Measurements from ENCODE around the gene ATG16L2.

The ATG16L2 gene

GRCh38 chr11:72773291-72773690 lies 40.9 kb upstream of the ATG16L2 start:
- no peaks in the 10 kb centered on the region for H3K9me3 ChIP-seq (ENCODE audit: low read length)
- no peak overlapping the region for H2AFZ ChIP-seq (ENCODE audit: low read length)
- H3K4me2 ChIP-seq (ENCODE audit: low read length): no peak overlapping the region
- H3K9ac ChIP-seq (ENCODE audit: low read length): no peak overlapping the region
- H3K27me3 ChIP-seq (ENCODE audit: insufficient read depth, low read length): 0 out of 2 replicates have a peak, but pooled peaks cover 2% of the 10 kb centered on the region
- TF ChIP-seq, protein P1, sequence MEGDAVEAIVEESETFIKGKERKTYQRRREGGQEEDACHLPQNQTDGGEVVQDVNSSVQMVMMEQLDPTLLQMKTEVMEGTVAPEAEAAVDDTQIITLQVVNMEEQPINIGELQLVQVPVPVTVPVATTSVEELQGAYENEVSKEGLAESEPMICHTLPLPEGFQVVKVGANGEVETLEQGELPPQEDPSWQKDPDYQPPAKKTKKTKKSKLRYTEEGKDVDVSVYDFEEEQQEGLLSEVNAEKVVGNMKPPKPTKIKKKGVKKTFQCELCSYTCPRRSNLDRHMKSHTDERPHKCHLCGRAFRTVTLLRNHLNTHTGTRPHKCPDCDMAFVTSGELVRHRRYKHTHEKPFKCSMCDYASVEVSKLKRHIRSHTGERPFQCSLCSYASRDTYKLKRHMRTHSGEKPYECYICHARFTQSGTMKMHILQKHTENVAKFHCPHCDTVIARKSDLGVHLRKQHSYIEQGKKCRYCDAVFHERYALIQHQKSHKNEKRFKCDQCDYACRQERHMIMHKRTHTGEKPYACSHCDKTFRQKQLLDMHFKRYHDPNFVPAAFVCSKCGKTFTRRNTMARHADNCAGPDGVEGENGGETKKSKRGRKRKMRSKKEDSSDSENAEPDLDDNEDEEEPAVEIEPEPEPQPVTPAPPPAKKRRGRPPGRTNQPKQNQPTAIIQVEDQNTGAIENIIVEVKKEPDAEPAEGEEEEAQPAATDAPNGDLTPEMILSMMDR (IDR thresholded peaks at IDR 0.05; ENCODE audit: low read length): no peak
- no peak for TF ChIP-seq EZH2 (IDR thresholded peaks at IDR 0.05; ENCODE audit: borderline replicate concordance, low read length)
- H3F3A ChIP-seq (ENCODE audit: insufficient read depth, low read length): no peaks in the 10 kb centered on the region
- H3K36me3 ChIP-seq (ENCODE audit: insufficient read depth, low read length): no peaks in the 10 kb centered on the region
- no peak overlapping the region for H3K4me3 ChIP-seq (ENCODE audit: low read depth, low read length, poor library complexity, severe bottlenecking)
- no peaks in the 10 kb centered on the region for H3K79me2 ChIP-seq (ENCODE audit: insufficient read depth, low read length)
- no peak overlapping the region for H3K27ac ChIP-seq (ENCODE audit: low read depth, low read length, poor library complexity, severe bottlenecking)
- H3K4me1 ChIP-seq (ENCODE audit: insufficient read depth, low read length, severe bottlenecking): no peaks in the 10 kb centered on the region
- H4K20me1 ChIP-seq (ENCODE audit: insufficient read depth, low read length): no peaks in the 10 kb centered on the region
- no peaks in the 10 kb centered on the region for H3K9me2 ChIP-seq (ENCODE audit: low read depth, low read length)

- Histone ChIP-seq H3K4me2 (ENCODE audit: low read length) (no peak overlapping the region), H3K36me3 (ENCODE audit: insufficient read depth, low read length) (no peaks in the 10 kb centered on the region), H2AFZ (ENCODE audit: low read length) (no peak overlapping the region), H3K27ac (ENCODE audit: low read depth, low read length, poor library complexity, severe bottlenecking) (no peak overlapping the region), H3K79me2 (ENCODE audit: insufficient read depth, low read length) (no peaks in the 10 kb centered on the region), H3K27me3 (ENCODE audit: insufficient read depth, low read length) (0 out of 2 replicates have a peak, but pooled peaks cover 2% of the 10 kb centered on the region), H3K9ac (ENCODE audit: low read length) (no peak overlapping the region), H3K9me3 (ENCODE audit: low read length) (no peaks in the 10 kb centered on the region), H3F3A (ENCODE audit: insufficient read depth, low read length) (no peaks in the 10 kb centered on the region), H3K4me3 (ENCODE audit: low read depth, low read length, poor library complexity, severe bottlenecking) (no peak overlapping the region), H3K4me1 (ENCODE audit: insufficient read depth, low read length, severe bottlenecking) (no peaks in the 10 kb centered on the region), H4K20me1 (ENCODE audit: insufficient read depth, low read length) (no peaks in the 10 kb centered on the region), H3K9me2 (ENCODE audit: low read depth, low read length) (no peaks in the 10 kb centered on the region)
- TF ChIP-seq, protein P1 (IDR thresholded peaks at IDR 0.05; ENCODE audit: low read length): no peak
Measured at GRCh38 chr11:72773696-72774095, 40.5 kb upstream of the ATG16L2 start.

DNA sequence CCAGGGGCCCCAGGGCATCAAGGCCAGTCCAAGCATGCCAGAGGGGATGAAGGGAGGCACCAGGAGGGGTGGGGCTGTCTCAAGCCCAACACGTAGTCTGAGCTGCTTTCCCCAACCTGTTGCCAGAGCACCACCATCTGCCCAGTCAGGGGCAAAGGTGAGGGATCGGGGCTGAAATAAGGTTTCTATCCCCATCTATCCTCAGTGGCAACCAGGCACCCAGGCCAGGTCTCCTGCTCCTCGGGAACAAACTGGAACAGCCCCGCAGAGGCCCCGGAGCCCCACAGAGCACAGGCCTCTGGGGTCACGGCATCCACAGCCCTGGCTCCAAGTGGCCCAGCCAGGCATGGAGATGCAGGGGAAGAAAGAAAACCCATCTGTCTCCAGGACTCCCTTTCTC lies 39.7 kb upstream of the ATG16L2 start:
- Histone ChIP-seq H3K36me3 (ENCODE audit: insufficient read depth, low read length) (no peaks in the 10 kb centered on the region), H4K20me1 (ENCODE audit: insufficient read depth, low read length) (no peaks in the 10 kb centered on the region), H3F3A (ENCODE audit: insufficient read depth, low read length) (no peaks in the 10 kb centered on the region), H3K27ac (ENCODE audit: low read depth, low read length, poor library complexity, severe bottlenecking) (no peak overlapping the region), H3K27me3 (ENCODE audit: insufficient read depth, low read length) (0 out of 2 replicates have a peak, but pooled peaks cover 2% of the 10 kb centered on the region), H3K9ac (ENCODE audit: low read length) (no peak overlapping the region), H3K9me2 (ENCODE audit: low read depth, low read length) (no peaks in the 10 kb centered on the region), H2AFZ (ENCODE audit: low read length) (no peak overlapping the region), H3K4me3 (ENCODE audit: low read depth, low read length, poor library complexity, severe bottlenecking) (no peak overlapping the region), H3K79me2 (ENCODE audit: insufficient read depth, low read length) (no peaks in the 10 kb centered on the region), H3K9me3 (ENCODE audit: low read length) (no peaks in the 10 kb centered on the region), H3K4me1 (ENCODE audit: insufficient read depth, low read length, severe bottlenecking) (no peaks in the 10 kb centered on the region), H3K4me2 (ENCODE audit: low read length) (no peak overlapping the region)
- no peak for TF ChIP-seq EZH2 (IDR thresholded peaks at IDR 0.05; ENCODE audit: borderline replicate concordance, low read length)
- TF ChIP-seq, protein P1 (IDR thresholded peaks at IDR 0.05; ENCODE audit: low read length): no peak

Measured in OCI-LY1 (cell line).